HG03196 (cell line): ENCODE results near the gene UGP2.
"Not testable (repeated sequence)": the region's sequence is repeated elsewhere in the genome, so short reads cannot be mapped to it uniquely, and the experiment has no call there.

Experiments
- ATAC-seq: cut with Tn5 transposase; IDR thresholded peaks from one replicate; pipeline ENCODE4 v1.9.1; 2021; ENCODE audit not compliant: unreplicated experiment

Gene UGP2

GRCh38 chr2:63841254-63842022, at the start of gene UGP2:
Gene UGP2 (plus strand): TSS chr2:63841896. CDS start chr2:63842186, 290 bp downstream.
- peak; percentile 60 for ATAC-seq

- ATAC-seq: no peak
Observed at GRCh38 chr2:63792530-63792929, 49.2 kb upstream of the UGP2 start.

GRCh38 chr2:63796366-63796765, 45.3 kb upstream of the UGP2 start:
- no peak for ATAC-seq

GRCh38 chr2:63796796-63797195, 44.9 kb upstream of the UGP2 start:
- ATAC-seq: no peak

- ATAC-seq: no peak
Observed at GRCh38 chr2:63801455-63801854, 40.2 kb upstream of the UGP2 start.

- no peak for ATAC-seq
Observed at GRCh38 chr2:63805412-63805811, 36.3 kb upstream of the UGP2 start.

GRCh38 chr2:63808036-63808435, 33.7 kb upstream of the UGP2 start:
- ATAC-seq: not testable (repeated sequence)

- not testable (repeated sequence) for ATAC-seq
Observed at GRCh38 chr2:63808911-63809310, 32.8 kb upstream of the UGP2 start.

- no peak for ATAC-seq
Observed at GRCh38 chr2:63811063-63811462, 30.6 kb upstream of the UGP2 start.

- ATAC-seq: not testable (repeated sequence)
Observed at GRCh38 chr2:63811870-63812269, 29.8 kb upstream of the UGP2 start.

- ATAC-seq: no peak
Observed at GRCh38 chr2:63814114-63814513, 27.6 kb upstream of the UGP2 start.

GRCh38 chr2:63817382-63817781, 24.3 kb upstream of the UGP2 start:
- ATAC-seq: no peak

- no peak for ATAC-seq
Observed at GRCh38 chr2:63818271-63818670, 23.4 kb upstream of the UGP2 start.

GRCh38 chr2:63819256-63819655, 22.4 kb upstream of the UGP2 start:
- no peak for ATAC-seq

GRCh38 chr2:63819765-63820717, 21.7 kb upstream of the UGP2 start:
- no peak for ATAC-seq

GRCh38 chr2:63820969-63821368, 20.7 kb upstream of the UGP2 start:
- no peak for ATAC-seq

GRCh38 chr2:63821396-63821795, 20.3 kb upstream of the UGP2 start:
- ATAC-seq: no peak

GRCh38 chr2:63822478-63822877, 19.2 kb upstream of the UGP2 start:
- no peak for ATAC-seq

GRCh38 chr2:63827749-63828148, 13.9 kb upstream of the UGP2 start:
- ATAC-seq: no peak

- ATAC-seq: no peak
Observed at GRCh38 chr2:63831176-63831575, 10.5 kb upstream of the UGP2 start.

GRCh38 chr2:63834401-63834800, 7.3 kb upstream of the UGP2 start:
- ATAC-seq: no peak

GRCh38 chr2:63837036-63837594, 4.6 kb upstream of the UGP2 start:
- ATAC-seq: no peak
